ENCODE results near the gene PAK1. TPM values are rescaled to one million over a fixed set of nuclear protein-coding genes. Genes with fewer than 3 reads are reported as not detected.

PAK1 gene
- total and polyA plus RNA-seq, 2 of the 8 experiments (the other 6 are each of a cell fraction or from before 2014, with no cell fraction given), result 87.7 to 151 TPM

DNA sequence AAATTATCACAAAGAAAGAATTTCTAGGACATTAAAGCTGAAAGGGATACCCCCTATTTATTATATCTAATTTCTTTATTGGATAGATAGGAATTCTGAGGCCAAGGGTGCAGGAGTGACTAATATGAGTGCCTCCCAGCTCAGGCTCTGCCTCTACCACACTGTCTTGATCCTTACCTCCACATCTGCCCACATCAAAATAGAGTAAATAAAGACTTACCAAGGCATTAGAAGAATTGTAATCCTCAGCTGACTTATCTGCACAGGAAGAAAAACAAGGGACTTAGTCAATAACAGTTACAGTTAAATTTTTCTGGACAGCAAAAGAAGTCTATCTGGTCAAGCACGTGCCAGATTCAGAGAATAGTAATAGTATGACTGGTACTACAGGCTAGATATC, 99.8 kb downstream of the PAK1 start:
- H2BK120ac ChIP-seq (replicated peaks; ENCODE audit: low read depth, low read length), result no peak overlapping the region
- ChIA-PET POLR2A (ENCODE audit: partially characterized antibody) (no interaction called here), CTCF (ENCODE audit: partially characterized antibody) (interaction anchor here (0.6 to 1.2 kb wide), 4 partner anchors 9 to 256 kb away, joined by 3 to 4 read pairs (median 3); no protein-coding TSS in a partner anchor)
- no peak overlapping the region for H3K23ac ChIP-seq (ENCODE audit: insufficient read length)
- H4K20me1 ChIP-seq (replicated peaks in 1 of 2; ENCODE audit: control insufficient read depth in 1 of 2, insufficient read depth in 2 of 2, low read length in 2 of 2), result no peaks in the 10 kb centered on the region
- no peak overlapping the region for H3K9ac ChIP-seq (replicated peaks in 1 of 4; ENCODE audit: extremely low read depth in 1 of 4, low read depth in 3 of 4, low read length in 3 of 4)
- no peaks in the 10 kb centered on the region for H3K23me2 ChIP-seq (ENCODE audit: low read depth, low read length)
- H2BK5ac ChIP-seq (ENCODE audit: low read depth, low read length), result no peak overlapping the region
- H3K56ac ChIP-seq (replicated peaks; ENCODE audit: insufficient read length, low read depth, low read length), result no peak overlapping the region
- no peak overlapping the region for H2BK20ac ChIP-seq (ENCODE audit: low read length)
- H4K91ac ChIP-seq (replicated peaks; ENCODE audit: insufficient read length, low read length), result no peak overlapping the region
- H4K5ac ChIP-seq (ENCODE audit: insufficient read length, low read depth, low read length), result no peak overlapping the region
- H3K18ac ChIP-seq (ENCODE audit: extremely low read depth, low read length), result no peak overlapping the region
- no peak overlapping the region for H2BK15ac ChIP-seq (ENCODE audit: low read length)
- no peak overlapping the region for H2AK5ac ChIP-seq (ENCODE audit: low read depth, low read length)
- no peak for DNase-seq (ENCODE audit: low read depth in 1 of 2, low spot score in 2 of 2)
- no peak overlapping the region for H3K14ac ChIP-seq (ENCODE audit: insufficient read length)
- H2AFZ ChIP-seq (ENCODE audit: low read length), result no peak overlapping the region
- peaks cover 4 to 49% (median 23%) of the 10 kb centered on the region in 4 experiments for H3K36me3 ChIP-seq (ENCODE audit: control insufficient read depth in 2 of 4, insufficient read depth in 4 of 4, low read length in 3 of 4)
- 100% methylated on average over 1 of the region's 1 CpG; no CpG with 5 or more reads in 1 of the 2 experiments for WGBS, 2 experiments (ENCODE audit: extremely low coverage in 1 of 2, insufficient coverage in 1 of 2, insufficient read length in 1 of 2, insufficient replicate concordance in 2 of 2, low coverage in 1 of 2, low lambda C conversion rate in 2 of 2, missing lambda C conversion rate in 1 of 2)
- no peaks in the 10 kb centered on the region for H3K4me1 ChIP-seq (replicated peaks in 1 of 4; ENCODE audit: control insufficient read depth in 3 of 4, insufficient read depth in 4 of 4, low read length in 3 of 4)
- no peak overlapping the region for H3K27ac ChIP-seq (ENCODE audit: low read depth, low read length)
- H4K8ac ChIP-seq (ENCODE audit: extremely low read depth, insufficient read depth, low read length), result no peak overlapping the region
- H3K79me2 ChIP-seq (ENCODE audit: control insufficient read depth in 1 of 2, insufficient read depth in 2 of 2, low read length in 2 of 2), result no peaks in the 10 kb centered on the region
- H2BK12ac ChIP-seq (ENCODE audit: low read depth, low read length), result no peak overlapping the region
- H3K4me3 ChIP-seq (ENCODE audit: extremely low read depth in 1 of 4, insufficient read depth in 2 of 4, low read depth in 3 of 4, low read length in 4 of 4), result no peak overlapping the region
- FAIRE-seq, result no peak
- H3K27me3 ChIP-seq (replicated peaks in 1 of 4; ENCODE audit: control insufficient read depth in 3 of 4, extremely low read depth in 1 of 4, insufficient read depth in 3 of 4, low read length in 3 of 4), result no peaks in the 10 kb centered on the region
- TF ChIP-seq KDM1A (IDR thresholded peaks at IDR 0.05; ENCODE audit: borderline replicate concordance, low read length), result no peak
- TF ChIP-seq SRF (IDR thresholded peaks at IDR 0.05; ENCODE audit: low read depth, low read length), result no peak
- no peak for TF ChIP-seq JUND (IDR thresholded peaks at IDR 0.05; ENCODE audit: low read length)
- no peak for TF ChIP-seq CHD2 (IDR thresholded peaks at IDR 0.05; ENCODE audit: low read length)
- no peak for TF ChIP-seq BCL11A (IDR thresholded peaks at IDR 0.05; ENCODE audit: low read depth in 2 of 2, low read length in 2 of 2)
- TF ChIP-seq JUN (IDR thresholded peaks at IDR 0.05; ENCODE audit: low read depth, low read length), result no peak
- TF ChIP-seq, protein P1, sequence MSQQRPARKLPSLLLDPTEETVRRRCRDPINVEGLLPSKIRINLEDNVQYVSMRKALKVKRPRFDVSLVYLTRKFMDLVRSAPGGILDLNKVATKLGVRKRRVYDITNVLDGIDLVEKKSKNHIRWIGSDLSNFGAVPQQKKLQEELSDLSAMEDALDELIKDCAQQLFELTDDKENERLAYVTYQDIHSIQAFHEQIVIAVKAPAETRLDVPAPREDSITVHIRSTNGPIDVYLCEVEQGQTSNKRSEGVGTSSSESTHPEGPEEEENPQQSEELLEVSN (IDR thresholded peaks at IDR 0.05), result no peak
- no peak for TF ChIP-seq SIN3A (conservative IDR thresholded peaks at IDR 0.05 in 1 of 2, IDR thresholded peaks at IDR 0.05 in 1 of 2; ENCODE audit: low read depth in 1 of 2, low read length in 2 of 2)
- TF ChIP-seq MAFK (IDR thresholded peaks at IDR 0.05; ENCODE audit: low read depth, low read length), result no peak
- H3K4me2 ChIP-seq (ENCODE audit: insufficient read depth in 1 of 2, low read depth in 2 of 2, low read length in 2 of 2), result no peak overlapping the region
- no peaks in the 10 kb centered on the region for H3K9me3 ChIP-seq (ENCODE audit: insufficient read depth in 2 of 2, low read depth in 1 of 2, low read length in 1 of 2)
- H3K79me1 ChIP-seq (ENCODE audit: low read depth, low read length), result no peaks in the 10 kb centered on the region
- no peak overlapping the region for H3K4ac ChIP-seq (replicated peaks; ENCODE audit: insufficient read length, low read depth, low read length)
